T-helper 1 cell treated with Interleukin-12 subunit alpha and Interleukin-12 subunit beta and Interleukin-4 antibody, amounts not matched to agents 30 μg/mL and 1 μg/mL, for 36 hours (primary cell): Measurements from ENCODE around the gene NFE2.

Experiments
- H3K27ac Mint-ChIP-seq: one replicate; pipeline ENCODE4 v1.8.0; 2021; ENCODE audit warnings: mild to moderate bottlenecking, mixed read lengths
- H3K27me3 Mint-ChIP-seq: one replicate; pipeline ENCODE4 v1.8.0; 2021; ENCODE audit warnings: low read depth, mixed read lengths
- H3K36me3 Mint-ChIP-seq: one replicate; pipeline ENCODE4 v1.8.0; 2021; ENCODE audit warnings: low read depth, mixed read lengths
- H3K4me1 Mint-ChIP-seq: one replicate; pipeline ENCODE4 v1.8.0; 2021; ENCODE audit warnings: low read depth, mixed read lengths
- H3K4me3 Mint-ChIP-seq: one replicate; pipeline ENCODE4 v1.8.0; 2021; ENCODE audit warnings: mild to moderate bottlenecking, moderate library complexity, mixed read lengths
- H3K9me3 Mint-ChIP-seq: one replicate; pipeline ENCODE4 v1.8.0; 2021; ENCODE audit warnings: mixed read lengths

Gene NFE2

DNA sequence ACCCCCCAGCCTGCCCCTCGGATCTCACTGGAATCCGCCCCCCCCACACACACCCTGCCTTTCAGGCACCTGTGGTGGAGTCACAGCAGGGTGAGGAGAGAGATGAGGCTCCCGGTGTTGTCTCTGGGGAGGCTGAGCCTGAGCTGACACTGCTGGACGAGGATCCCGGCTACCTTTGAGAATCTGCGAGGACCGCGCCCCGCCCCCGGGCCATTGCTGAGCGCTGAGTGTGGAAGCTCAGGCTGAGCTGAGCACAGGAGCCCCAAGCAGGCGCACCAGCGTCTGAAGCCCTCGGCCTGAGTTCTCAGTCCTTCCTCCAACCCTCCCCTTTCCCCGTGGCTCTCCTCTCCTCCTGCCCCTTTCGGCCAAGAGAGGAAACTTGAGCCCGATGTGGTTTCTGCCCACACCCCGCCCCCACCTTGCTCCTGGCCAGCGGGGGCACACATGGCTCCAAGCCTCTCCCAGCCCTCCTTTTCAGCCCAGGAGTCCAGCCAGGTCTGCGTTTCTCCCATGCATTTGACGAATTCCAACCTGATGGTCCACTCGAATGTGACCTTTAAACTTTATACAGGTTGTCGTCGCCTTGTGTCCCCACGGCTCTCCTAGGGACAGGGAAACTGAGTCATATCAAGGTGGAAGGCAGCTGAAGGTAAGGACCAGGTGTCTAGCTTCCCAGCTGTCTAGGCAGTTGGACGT, at the start of gene NFE2:
Gene NFE2 (minus strand): TSS at position 284 of the 696 bp plus-strand sequence. CDS start 5,767 bp downstream, outside the sequence.
- Mint-ChIP-seq H3K27me3 (peaks cover 78% of the 10 kb centered on the region), H3K4me3 (no peak within 1 kb of the TSS), H3K9me3 (no peaks in the 10 kb centered on the region), H3K36me3 (no peaks in the 10 kb centered on the region), H3K27ac (no peak within 1 kb of the TSS), H3K4me1 (peaks cover 8% of the 10 kb centered on the region)

DNA sequence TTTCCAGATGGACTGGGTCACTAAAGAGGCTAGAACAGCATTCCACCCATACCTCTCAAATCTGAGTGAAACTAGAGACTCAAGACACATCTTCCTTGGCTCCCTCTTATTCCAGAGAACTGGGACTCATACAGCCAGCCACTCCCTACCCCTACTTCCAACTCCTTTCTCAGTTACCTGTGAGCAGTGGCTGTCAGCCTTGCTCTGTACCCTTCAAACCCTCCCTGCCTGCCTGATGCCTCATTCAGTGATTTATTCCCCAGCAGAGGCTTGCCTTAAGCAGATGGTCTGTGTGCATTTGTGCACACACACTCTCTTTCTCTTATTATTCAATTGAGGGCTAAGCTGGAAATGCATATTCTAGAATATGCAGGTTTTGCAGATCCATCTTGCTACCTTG, 48.9 kb upstream of the NFE2 start:
- Mint-ChIP-seq H3K9me3 (no peaks in the 10 kb centered on the region), H3K27me3 (no peaks in the 10 kb centered on the region), H3K36me3 (peaks cover 60% of the 10 kb centered on the region), H3K27ac (no peak overlapping the region), H3K4me1 (peaks cover 18% of the 10 kb centered on the region), H3K4me3 (no peak overlapping the region)

DNA sequence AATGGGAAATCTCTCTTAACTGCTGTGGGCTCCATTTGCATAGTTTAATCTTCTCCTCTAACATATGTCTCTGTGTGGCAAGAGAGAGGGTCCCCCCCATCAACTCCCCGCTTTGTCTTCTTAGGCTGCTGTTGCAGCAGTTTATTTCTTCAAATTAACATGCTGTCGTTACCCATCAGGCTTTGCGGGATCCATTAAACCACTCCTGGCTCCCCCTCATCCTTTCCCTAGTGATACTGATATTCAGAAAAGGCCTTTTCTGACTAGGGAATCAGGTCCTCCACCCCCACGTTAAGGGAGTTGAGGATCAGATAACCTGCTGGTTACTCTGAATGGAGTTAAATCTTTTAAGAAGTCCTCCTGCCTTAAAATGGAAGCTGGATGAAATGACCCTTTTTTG, 48.2 kb upstream of the NFE2 start:
- no peaks in the 10 kb centered on the region for H3K9me3 Mint-ChIP-seq

DNA sequence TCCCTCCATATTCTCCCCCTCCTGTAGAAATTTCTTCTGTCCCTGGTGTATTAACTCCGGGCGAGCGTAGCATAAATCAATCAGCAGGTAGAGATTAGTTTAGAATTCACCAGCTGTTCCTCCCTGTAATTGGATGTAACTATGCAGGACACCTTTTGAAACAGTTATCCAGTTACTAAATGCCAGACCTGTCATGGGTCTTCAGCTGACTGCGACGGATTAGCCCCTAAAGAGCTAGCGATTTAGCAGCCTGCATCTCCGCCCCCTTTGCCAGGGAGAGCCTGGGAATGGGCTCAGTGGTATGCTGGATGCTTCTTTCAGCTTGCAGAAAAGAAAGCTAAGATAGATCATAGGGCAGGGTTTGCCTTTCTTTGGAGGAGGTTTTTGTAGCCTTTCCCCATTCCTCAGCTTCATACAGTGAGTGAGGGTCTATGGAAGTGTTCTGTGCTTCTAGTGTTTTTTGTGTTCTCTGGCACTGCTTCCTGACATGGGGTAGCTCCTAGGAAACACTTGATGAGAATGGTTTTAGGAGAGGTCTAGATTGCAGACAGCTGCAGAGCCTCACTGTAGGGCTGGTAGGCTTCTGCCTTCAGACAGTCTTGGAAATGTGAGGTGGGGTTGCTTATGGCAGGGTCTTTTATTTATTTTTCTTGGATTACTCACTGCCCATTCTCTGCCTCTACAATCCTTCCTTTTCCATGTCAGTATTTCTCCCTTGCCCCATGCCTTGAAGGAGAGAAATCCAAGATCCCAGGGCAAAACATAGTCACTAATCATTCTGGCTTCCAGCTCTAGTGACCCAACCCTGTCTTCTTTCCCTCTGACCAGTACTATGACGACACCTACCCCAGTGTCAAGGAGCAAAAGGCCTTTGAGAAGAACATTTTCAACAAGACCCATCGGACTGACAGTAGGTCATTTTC, 40.8 kb upstream of the NFE2 start:
- Mint-ChIP-seq H3K27me3 (no peaks in the 10 kb centered on the region), H3K36me3 (peaks cover 34% of the 10 kb centered on the region), H3K9me3 (no peaks in the 10 kb centered on the region), H3K27ac (no peak overlapping the region), H3K4me3 (no peak overlapping the region), H3K4me1 (peaks cover 4% of the 10 kb centered on the region)

More for the DNA sequence above, 48.2 kb upstream of the NFE2 start:
- Mint-ChIP-seq H3K4me1 (peaks cover 18% of the 10 kb centered on the region), H3K27me3 (no peaks in the 10 kb centered on the region), H3K36me3 (peaks cover 60% of the 10 kb centered on the region), H3K27ac (no peak overlapping the region), H3K4me3 (no peak overlapping the region)

DNA sequence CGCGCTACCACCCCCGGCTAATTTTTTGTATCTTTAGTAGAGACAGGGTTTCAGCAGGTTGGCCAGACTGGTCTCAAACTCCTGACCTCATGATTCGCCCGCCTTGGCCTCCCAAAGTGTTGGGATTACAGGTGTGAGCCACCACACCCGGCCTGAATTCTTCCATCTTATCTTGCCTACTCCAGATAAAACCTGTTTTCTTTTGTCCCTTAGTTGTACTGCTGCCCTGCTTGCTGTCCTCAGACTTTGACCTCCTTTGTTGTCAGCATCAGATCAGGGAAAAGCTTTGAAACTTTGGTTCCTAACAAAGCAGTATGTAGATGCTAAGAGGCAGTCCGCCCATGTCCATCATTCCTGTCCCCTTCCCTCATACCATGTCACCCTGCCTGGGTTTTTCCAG, 40.0 kb upstream of the NFE2 start:
- H3K4me3 Mint-ChIP-seq = no peak overlapping the region

DNA sequence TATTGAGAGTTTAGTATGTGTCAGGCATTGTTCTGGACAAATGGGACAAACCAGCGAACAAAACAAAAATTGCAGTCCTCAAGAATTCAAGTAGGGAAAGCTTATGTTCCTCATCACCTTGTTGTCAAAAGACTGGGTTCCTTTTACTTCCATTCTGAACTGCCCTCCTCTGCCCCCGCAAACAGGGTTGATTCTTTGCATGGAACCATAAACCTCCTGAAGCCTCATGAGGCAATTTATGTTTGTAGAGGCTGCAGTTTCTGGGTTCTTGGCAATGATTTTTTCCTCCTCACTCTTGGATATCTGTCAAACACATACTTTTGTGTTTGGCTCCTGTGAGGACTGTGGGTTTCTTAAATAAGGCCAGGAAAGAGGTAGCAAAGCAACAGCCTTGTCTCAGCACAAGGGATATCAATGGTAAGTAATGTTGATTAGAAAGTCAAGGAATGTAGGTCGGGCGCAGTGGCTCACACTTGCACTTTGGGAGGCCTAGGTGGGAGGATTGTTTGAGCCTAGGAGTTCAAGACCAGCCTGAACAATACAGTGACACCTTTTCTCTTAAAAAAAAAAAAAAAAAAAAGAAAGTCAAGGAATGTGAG, 38.0 kb upstream of the NFE2 start:
- Mint-ChIP-seq H3K4me1 (peaks cover 6% of the 10 kb centered on the region), H3K27ac (no peak overlapping the region), H3K9me3 (no peaks in the 10 kb centered on the region), H3K27me3 (no peaks in the 10 kb centered on the region), H3K36me3 (peaks cover 27% of the 10 kb centered on the region), H3K4me3 (no peak overlapping the region)

More for the DNA sequence above, 40.0 kb upstream of the NFE2 start:
- no peaks in the 10 kb centered on the region for H3K27me3 Mint-ChIP-seq
- peaks cover 6% of the 10 kb centered on the region for H3K4me1 Mint-ChIP-seq
- H3K36me3 Mint-ChIP-seq = peaks cover 35% of the 10 kb centered on the region
- no peaks in the 10 kb centered on the region for H3K9me3 Mint-ChIP-seq
- H3K27ac Mint-ChIP-seq = no peak overlapping the region

DNA sequence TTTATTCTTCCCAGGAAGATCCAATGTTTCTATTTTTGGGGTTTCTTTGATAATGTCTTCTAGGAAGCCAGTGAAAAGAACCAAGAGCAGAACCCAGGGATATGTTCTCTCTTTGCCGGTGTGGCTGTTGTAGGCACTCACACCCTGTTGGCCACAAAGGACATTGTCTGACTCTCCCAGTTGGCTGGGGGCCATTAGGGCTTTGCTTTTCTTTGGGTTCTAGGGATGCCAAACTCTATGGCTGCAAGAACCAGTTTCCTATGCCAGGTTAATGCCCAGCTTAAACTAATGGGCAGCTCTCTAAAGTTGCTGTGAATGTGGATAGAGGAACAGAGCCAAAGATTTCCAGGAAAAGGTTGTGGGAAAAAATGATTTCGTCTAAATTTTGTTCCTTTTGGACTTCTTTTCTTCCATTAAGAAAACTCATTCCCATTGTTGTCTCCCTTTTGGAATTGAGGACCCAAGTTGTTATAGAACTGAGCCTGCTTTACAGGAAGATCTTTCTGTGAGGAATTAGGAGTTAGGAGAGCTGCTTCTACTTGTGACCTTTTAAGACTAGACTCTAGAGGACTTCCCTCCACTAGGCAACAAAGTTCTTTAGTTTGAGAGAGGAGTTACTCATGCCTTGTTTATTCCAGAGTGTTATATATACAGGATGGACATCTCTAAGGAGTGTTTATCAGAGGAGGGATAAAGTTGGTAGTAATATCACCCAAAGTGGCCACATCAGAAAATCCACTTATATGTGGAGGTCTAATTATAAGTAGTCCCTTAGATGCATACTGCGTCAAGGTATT, 37.2 kb upstream of the NFE2 start:
- H3K36me3 Mint-ChIP-seq = peaks cover 25% of the 10 kb centered on the region

DNA sequence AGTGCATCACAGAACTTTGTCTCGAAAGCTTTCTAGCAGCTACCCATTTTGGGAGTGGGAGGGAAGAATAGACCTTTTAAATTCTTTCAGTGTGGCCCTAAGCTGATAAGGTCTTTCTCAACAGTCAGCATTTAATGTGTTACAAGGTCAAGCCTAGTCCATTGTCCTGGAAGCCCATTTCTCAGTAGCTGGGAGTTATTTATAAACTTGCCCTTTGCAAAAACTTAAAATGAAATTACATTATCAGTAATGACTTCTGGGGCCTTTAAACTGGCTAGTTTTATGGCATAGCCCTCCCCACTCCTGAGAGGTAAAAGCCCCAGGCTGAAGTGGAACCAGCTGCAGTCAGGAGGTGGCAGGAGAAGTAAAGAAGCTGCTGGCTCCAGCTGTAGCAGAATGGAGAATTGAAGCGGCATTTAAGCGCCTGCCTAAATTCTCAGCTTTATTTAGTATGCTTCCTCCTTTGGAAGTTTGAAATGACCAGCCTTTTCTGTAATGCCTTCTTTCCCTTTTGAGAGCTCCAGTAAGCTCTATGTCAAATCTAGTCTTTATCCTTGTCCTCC, 36.5 kb upstream of the NFE2 start:
- Mint-ChIP-seq H3K4me1 (peaks cover 12% of the 10 kb centered on the region), H3K27me3 (no peaks in the 10 kb centered on the region), H3K9me3 (no peaks in the 10 kb centered on the region), H3K27ac (no peak overlapping the region), H3K4me3 (no peak overlapping the region), H3K36me3 (peaks cover 20% of the 10 kb centered on the region)

More for the DNA sequence above, 37.2 kb upstream of the NFE2 start:
- Mint-ChIP-seq H3K27me3 (no peaks in the 10 kb centered on the region), H3K9me3 (no peaks in the 10 kb centered on the region), H3K27ac (no peak overlapping the region), H3K4me1 (peaks cover 12% of the 10 kb centered on the region), H3K4me3 (no peak overlapping the region)

DNA sequence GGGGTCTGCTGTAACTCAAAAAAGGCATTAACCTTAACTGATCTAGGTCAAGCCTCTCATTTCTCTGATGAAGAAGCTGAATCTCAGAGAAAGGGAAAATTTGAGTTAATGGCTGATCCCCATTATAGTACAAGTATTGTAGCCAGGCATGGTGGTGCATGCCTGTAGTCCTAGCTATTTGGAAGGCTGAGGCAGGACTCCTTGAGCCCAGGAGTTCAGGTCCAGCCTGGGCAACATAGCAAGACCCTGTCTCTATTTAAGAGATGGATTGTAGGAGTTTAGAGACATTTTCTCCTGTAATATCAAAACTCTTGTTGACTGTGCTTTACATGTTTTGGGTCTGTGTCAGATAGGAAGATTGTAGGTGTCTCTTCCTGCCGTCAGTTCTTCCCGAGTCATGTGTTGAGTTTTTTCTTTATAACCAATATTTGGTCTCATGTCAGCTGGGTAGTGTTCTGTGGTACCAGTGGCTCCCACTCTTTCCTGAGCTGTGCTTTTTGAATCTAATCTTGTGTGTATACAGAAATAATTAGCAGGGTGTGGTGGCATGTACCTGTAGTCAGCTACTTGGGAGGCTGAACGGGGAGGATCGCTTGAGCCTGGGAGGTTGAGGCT, 32.7 kb upstream of the NFE2 start:
- Mint-ChIP-seq H3K4me3 (no peak overlapping the region), H3K4me1 (peaks cover 33% of the 10 kb centered on the region), H3K27ac (peak overlapping the region; percentile 24), H3K27me3 (no peaks in the 10 kb centered on the region), H3K36me3 (peaks cover 12% of the 10 kb centered on the region), H3K9me3 (no peaks in the 10 kb centered on the region)

DNA sequence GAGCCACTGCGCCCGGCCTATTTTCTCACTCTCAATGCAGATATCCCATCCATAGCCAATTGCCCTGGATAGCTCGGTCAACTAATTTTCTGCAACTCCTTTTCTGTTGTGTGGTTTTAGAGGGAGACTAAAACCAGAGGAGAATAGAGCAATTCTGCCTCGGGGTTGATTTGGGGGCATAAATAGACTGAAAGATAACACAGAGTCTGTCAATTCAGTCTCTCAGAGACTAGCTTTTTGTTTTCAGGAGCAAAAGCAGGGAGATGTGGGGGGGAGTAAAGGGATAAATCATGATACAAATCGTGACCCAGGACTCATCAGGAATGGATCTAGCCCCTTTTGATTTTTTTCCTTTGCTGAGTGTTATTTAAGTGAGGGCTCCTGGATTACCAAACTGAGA, 30.6 kb upstream of the NFE2 start:
- H3K4me3 Mint-ChIP-seq = no peak overlapping the region

DNA sequence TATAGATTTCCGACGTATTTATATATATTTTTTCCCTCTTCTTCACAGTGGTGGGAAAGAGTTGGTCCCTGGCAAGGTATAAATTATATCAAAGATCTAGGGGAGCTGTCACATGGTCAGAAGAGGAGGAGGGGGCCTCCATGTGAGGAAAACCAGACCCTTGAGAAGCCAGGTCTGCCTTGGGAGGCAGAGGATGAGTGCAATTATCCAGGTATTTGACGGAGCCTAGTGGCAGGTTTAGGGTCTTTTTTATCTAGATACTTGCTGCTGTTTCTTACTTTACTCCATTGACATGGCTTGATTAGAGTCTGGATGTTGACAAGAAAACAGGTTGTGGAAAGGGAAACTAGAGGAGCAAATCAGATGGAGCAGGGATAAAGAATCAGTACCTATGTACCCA, 29.6 kb upstream of the NFE2 start:
- H3K27ac Mint-ChIP-seq = peak overlapping the region; percentile 74
- H3K4me1 Mint-ChIP-seq = peaks cover 41% of the 10 kb centered on the region
- peaks cover 10% of the 10 kb centered on the region for H3K36me3 Mint-ChIP-seq
- H3K27me3 Mint-ChIP-seq = no peaks in the 10 kb centered on the region
- H3K9me3 Mint-ChIP-seq = no peaks in the 10 kb centered on the region
- H3K4me3 Mint-ChIP-seq = no peak overlapping the region

More for the DNA sequence above, 30.6 kb upstream of the NFE2 start:
- H3K27ac Mint-ChIP-seq = peak overlapping the region; percentile 52
- H3K4me1 Mint-ChIP-seq = peaks cover 41% of the 10 kb centered on the region
- no peaks in the 10 kb centered on the region for H3K27me3 Mint-ChIP-seq
- H3K9me3 Mint-ChIP-seq = no peaks in the 10 kb centered on the region
- H3K36me3 Mint-ChIP-seq = peaks cover 12% of the 10 kb centered on the region

DNA sequence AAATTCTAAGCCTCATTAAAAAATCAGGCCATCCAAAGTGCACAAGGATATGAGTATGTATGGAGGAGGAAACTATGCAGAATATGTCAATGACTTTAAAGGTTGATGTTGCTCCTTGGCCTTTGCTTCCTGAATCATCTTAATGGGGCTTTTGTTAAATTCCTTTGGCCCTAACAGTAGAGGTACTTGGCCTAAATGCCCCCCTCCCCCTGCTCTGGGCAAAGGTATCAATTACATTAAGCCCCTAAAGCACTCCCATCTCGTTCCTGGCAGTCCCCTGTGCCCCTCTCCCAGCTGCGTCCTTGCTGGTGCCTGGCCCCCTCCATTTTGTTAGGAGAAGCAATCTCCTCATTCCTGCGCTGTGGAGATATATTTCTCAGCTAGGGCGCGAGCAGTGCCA, 28.9 kb upstream of the NFE2 start:
- peaks cover 41% of the 10 kb centered on the region for H3K4me1 Mint-ChIP-seq
- H3K9me3 Mint-ChIP-seq = no peaks in the 10 kb centered on the region
- H3K4me3 Mint-ChIP-seq = no peak overlapping the region
- peaks cover 14% of the 10 kb centered on the region for H3K36me3 Mint-ChIP-seq
- no peaks in the 10 kb centered on the region for H3K27me3 Mint-ChIP-seq
- no peak overlapping the region for H3K27ac Mint-ChIP-seq

DNA sequence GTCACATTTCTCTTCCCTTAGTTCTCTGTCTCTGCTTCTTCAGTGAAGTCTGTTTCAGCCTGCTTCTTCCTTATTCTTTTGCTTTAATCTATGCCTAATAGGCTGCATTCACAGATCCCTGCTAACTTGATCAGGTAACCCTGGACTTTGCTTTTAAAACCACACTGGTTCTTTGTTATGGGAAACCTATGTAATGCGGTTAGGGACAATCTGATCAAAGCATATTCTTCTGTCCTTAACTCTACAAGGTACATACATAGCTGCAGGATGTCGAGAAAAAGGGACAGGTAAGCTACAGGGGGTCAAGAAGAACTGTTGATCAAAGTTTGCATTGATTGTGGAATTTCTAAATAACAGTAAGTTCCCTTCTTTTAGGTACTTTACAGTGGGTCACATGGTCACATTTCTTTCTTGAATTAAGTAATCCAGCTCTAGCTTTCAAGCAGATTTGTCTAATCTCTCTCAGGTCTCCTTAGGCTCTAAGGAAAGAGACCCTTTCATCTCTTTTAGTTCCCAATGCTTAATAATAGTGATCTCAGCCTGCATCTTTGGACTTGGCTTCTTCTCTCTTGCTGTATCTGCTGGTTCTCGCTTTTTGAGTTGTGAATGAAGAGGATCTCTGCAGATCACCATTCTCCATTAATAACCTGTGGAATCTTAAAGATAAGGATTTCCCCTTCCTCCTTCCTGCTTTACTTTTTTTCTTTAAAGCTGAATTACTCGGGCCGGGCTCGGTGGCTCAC, 28.0 kb upstream of the NFE2 start:
- Mint-ChIP-seq H3K4me1 (peaks cover 45% of the 10 kb centered on the region), H3K36me3 (peaks cover 14% of the 10 kb centered on the region), H3K27me3 (no peaks in the 10 kb centered on the region)

More for the DNA sequence above, 28.0 kb upstream of the NFE2 start:
- H3K4me3 Mint-ChIP-seq = peak overlapping the region; percentile 32
- H3K9me3 Mint-ChIP-seq = no peaks in the 10 kb centered on the region
- H3K27ac Mint-ChIP-seq = peak overlapping the region; percentile 58
